IMR-90 (cell line): ENCODE measurements around the gene VEPH1.

Experiments
- FOS ChIP-seq: fragments of 150-350 bp; IDR thresholded peaks from 2 replicates; pipeline ENCODE4 v1.6.1; 2016; ENCODE audit warnings: low read depth, low read length
- MXI1 ChIP-seq: IDR thresholded peaks from 2 replicates; pipeline ENCODE4 v1.6.1; 2012; ENCODE audit warnings: low read depth, mild to moderate bottlenecking, low read length, moderate library complexity, borderline replicate concordance
- POLR2A ChIP-seq: IDR thresholded peaks from 2 replicates; pipeline ENCODE4 v1.6.1; 2012; ENCODE audit warnings: mild to moderate bottlenecking, low read depth, low read length
- SMC3 ChIP-seq: fragments of 150-350 bp; IDR thresholded peaks from 2 replicates; pipeline ENCODE4 v1.6.1; 2016; ENCODE audit warnings: low read depth, mild to moderate bottlenecking, antibody characterized with exemption, low read length, moderate library complexity
- TF ChIP-seq, protein P1 (sequence below): conservative IDR thresholded peaks from 2 replicates; pipeline ENCODE4 v1.5.1; 2012; ENCODE audit warnings: mild to moderate bottlenecking, low read depth, low read length, improper control_type of control experiment
- TF ChIP-seq, protein P2 (sequence below): fragments of 150-350 bp; IDR thresholded peaks from 2 replicates; pipeline ENCODE4 v1.6.1; 2016; ENCODE audit warnings: low read depth, mild to moderate bottlenecking, low read length, moderate library complexity, borderline replicate concordance

DNA sequence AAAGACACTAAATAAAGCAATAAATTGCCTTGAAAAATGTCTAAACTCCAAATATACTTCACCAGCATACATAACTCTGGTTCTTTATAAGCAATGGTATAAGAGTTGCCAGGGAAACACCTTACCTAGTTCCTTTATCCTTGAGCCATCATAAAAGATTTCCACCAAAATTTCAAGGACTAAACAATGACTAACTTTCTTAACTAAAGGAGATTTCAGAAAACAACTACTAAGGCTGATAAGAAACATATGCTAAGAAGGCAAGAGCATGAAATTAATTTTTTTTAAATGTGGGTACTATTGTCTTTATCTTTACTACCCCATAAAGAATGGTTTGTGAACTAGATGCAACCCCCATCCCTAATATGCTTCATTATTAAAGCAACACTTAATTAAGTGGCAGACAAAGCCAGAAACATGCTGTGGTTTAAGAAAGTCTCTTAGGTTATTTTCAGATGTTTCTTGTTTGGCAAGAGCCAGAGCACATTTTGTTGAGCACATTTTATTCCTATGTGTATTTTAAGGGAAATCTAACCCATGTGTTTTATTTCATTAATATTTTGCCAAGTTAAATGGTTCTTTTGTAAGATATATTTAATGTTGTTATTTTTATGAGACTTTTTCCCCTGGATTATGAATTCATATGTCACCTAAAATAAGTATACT lies 17.4 kb upstream of the VEPH1 start:
- TF ChIP-seq, protein P1, sequence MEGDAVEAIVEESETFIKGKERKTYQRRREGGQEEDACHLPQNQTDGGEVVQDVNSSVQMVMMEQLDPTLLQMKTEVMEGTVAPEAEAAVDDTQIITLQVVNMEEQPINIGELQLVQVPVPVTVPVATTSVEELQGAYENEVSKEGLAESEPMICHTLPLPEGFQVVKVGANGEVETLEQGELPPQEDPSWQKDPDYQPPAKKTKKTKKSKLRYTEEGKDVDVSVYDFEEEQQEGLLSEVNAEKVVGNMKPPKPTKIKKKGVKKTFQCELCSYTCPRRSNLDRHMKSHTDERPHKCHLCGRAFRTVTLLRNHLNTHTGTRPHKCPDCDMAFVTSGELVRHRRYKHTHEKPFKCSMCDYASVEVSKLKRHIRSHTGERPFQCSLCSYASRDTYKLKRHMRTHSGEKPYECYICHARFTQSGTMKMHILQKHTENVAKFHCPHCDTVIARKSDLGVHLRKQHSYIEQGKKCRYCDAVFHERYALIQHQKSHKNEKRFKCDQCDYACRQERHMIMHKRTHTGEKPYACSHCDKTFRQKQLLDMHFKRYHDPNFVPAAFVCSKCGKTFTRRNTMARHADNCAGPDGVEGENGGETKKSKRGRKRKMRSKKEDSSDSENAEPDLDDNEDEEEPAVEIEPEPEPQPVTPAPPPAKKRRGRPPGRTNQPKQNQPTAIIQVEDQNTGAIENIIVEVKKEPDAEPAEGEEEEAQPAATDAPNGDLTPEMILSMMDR: no peak
- TF ChIP-seq FOS (no peak), POLR2A (no peak), SMC3 (no peak), MXI1 (no peak)
- TF ChIP-seq, protein P2, sequence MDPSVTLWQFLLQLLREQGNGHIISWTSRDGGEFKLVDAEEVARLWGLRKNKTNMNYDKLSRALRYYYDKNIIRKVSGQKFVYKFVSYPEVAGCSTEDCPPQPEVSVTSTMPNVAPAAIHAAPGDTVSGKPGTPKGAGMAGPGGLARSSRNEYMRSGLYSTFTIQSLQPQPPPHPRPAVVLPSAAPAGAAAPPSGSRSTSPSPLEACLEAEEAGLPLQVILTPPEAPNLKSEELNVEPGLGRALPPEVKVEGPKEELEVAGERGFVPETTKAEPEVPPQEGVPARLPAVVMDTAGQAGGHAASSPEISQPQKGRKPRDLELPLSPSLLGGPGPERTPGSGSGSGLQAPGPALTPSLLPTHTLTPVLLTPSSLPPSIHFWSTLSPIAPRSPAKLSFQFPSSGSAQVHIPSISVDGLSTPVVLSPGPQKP: no peak
